Astrocyte (in vitro differentiated cells and primary cell): ENCODE measurements around the gene DRD4. TPM values are rescaled to one million over a fixed set of nuclear protein-coding genes. Genes with fewer than 3 reads are reported as not detected.

Source experiments
- DNase-seq: peaks from one replicate; pipeline ENCODE4 v3.0.0-alpha.2; 2010; ENCODE audit warnings: low read depth
- FAIRE-seq: peaks from 2 replicates; lab custom pipeline; 2011; peaks lifted over from hg19 to GRCh38; lab: Jason Lieb, UNC
- H2AFZ ChIP-seq: 2 replicates; pipeline ENCODE4 v1.6.0; 2012; ENCODE audit warnings: low read depth, low read length, inconsistent platforms
- H3K27ac ChIP-seq: 2 replicates; pipeline ENCODE4 v1.5.1; 2011; ENCODE audit warnings: low read depth, low read length, inconsistent platforms
- H3K27me3 ChIP-seq: 2 replicates; pipeline ENCODE4 v1.6.0; 2011; ENCODE audit warnings: low read length, inconsistent platforms; ENCODE audit not compliant: insufficient read depth
- H3K36me3 ChIP-seq: 2 replicates; pipeline ENCODE4 v1.5.1; 2011; ENCODE audit warnings: low read length, inconsistent platforms; ENCODE audit not compliant: insufficient read depth
- H3K4me1 ChIP-seq: 2 replicates; pipeline ENCODE4 v1.5.1; 2011; ENCODE audit warnings: low read length, inconsistent platforms; ENCODE audit not compliant: insufficient read depth
- H3K4me2 ChIP-seq: 2 replicates; pipeline ENCODE4 v1.6.0; 2012; ENCODE audit warnings: low read length, inconsistent platforms
- H3K4me3 ChIP-seq: 2 replicates; pipeline ENCODE4 v1.5.1; 2011; ENCODE audit warnings: low read depth, mild to moderate bottlenecking, low read length, inconsistent platforms; ENCODE audit not compliant: insufficient read depth
- H3K79me2 ChIP-seq: 2 replicates; pipeline ENCODE4 v1.6.0; 2012; ENCODE audit warnings: mild to moderate bottlenecking, low read length, inconsistent platforms; ENCODE audit not compliant: insufficient read depth
- H3K9ac ChIP-seq: 2 replicates; pipeline ENCODE4 v1.6.0; 2012; ENCODE audit warnings: mild to moderate bottlenecking, low read length, inconsistent platforms
- H3K9me3 ChIP-seq: 2 replicates; pipeline ENCODE4 v1.5.1; 2012; ENCODE audit warnings: low read depth, mild to moderate bottlenecking, low read length, inconsistent platforms; ENCODE audit not compliant: insufficient read depth
- H4K20me1 ChIP-seq: 2 replicates; pipeline ENCODE4 v1.6.0; 2012; ENCODE audit warnings: low read length, inconsistent platforms; ENCODE audit not compliant: insufficient read depth
- H3K27ac Mint-ChIP-seq: one replicate; pipeline ENCODE4 v1.8.0; 2021; ENCODE audit warnings: mild to moderate bottlenecking, mixed read lengths; ENCODE audit not compliant: unreplicated experiment
- H3K27me3 Mint-ChIP-seq: one replicate; pipeline ENCODE4 v1.8.0; 2021; ENCODE audit warnings: low read depth, mixed read lengths; ENCODE audit not compliant: unreplicated experiment
- H3K36me3 Mint-ChIP-seq: one replicate; pipeline ENCODE4 v1.8.0; 2021; ENCODE audit warnings: low read depth, mixed read lengths; ENCODE audit not compliant: unreplicated experiment
- H3K4me1 Mint-ChIP-seq: one replicate; pipeline ENCODE4 v1.8.0; 2021; ENCODE audit warnings: low read depth, mixed read lengths; ENCODE audit not compliant: unreplicated experiment
- H3K4me3 Mint-ChIP-seq: one replicate; pipeline ENCODE4 v1.8.0; 2021; ENCODE audit warnings: mild to moderate bottlenecking, moderate library complexity, mixed read lengths; ENCODE audit not compliant: unreplicated experiment
- H3K9me3 Mint-ChIP-seq: one replicate; pipeline ENCODE4 v1.8.0; 2021; ENCODE audit warnings: mild to moderate bottlenecking, mixed read lengths; ENCODE audit not compliant: unreplicated experiment
- EZH2 ChIP-seq: IDR thresholded peaks from 2 replicates; pipeline ENCODE4 v1.6.1; 2012; ENCODE audit warnings: mild to moderate bottlenecking, low read length, inconsistent platforms; ENCODE audit not compliant: insufficient read depth
- total RNA-seq: library from RNA; stranded (reverse); gene quantifications from 2 replicates; pipeline ENCODE4 v1.2.1, GENCODE V29; 2021
- TF ChIP-seq, protein P1 (sequence below): IDR thresholded peaks from 2 replicates; pipeline ENCODE4 v1.5.1; 2011; ENCODE audit warnings: low read depth, mild to moderate bottlenecking, inconsistent platforms, low read length, moderate library complexity; ENCODE audit not compliant: insufficient read depth

The DRD4 gene
- total RNA-seq, 1 donor from 2014 or later: 9.9 TPM

DNA sequence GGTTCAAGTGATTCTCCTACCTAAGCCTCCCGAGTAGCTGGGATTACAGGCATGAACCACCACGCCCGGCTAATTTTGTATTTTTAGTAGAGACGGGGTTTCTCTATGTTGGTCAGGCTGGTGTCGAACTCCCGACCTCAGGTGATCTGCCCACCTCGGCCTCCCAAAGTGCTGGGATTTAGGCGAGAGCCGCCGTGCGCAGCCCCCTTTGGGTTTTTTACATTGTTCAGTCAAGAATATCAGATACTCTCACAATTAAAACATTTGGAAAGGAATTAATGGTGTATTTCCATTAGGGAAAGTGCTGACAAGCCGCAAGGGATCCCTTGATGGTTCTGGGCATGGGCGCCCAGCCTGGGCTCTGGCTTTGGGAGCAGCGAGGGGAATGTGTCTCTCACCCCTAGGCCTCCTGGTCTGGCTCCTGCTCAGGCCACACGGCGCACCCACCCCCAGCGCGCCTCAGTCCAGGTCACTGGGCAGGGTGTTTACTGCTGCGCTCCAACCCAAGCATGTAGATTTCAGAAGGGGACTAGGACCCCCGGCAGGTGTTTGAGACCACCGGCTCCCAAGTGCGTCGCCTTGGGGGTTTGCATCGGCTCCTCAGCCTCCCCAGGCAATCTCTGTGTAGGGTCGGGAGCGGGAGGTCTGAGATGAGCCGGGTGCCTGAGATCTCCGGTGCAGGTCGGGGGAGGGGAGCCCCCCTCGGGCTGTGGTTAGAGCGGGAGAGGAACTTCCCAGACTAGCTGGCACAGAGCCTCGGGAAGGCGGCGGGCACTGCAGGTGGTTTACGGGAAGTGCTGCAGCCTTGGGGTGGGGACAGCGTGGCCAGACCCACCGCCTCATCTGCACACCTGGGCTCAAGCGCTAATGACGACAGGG lies 20.5 kb upstream of the DRD4 start:
- Mint-ChIP-seq H3K4me3 (no peak overlapping the region), H3K9me3 (no peaks in the 10 kb centered on the region), H3K27me3 (no peaks in the 10 kb centered on the region), H3K4me1 (peaks cover 5% of the 10 kb centered on the region), H3K27ac (peak overlapping the region; percentile 66), H3K36me3 (peaks cover 11% of the 10 kb centered on the region)
- TF ChIP-seq, protein P1, sequence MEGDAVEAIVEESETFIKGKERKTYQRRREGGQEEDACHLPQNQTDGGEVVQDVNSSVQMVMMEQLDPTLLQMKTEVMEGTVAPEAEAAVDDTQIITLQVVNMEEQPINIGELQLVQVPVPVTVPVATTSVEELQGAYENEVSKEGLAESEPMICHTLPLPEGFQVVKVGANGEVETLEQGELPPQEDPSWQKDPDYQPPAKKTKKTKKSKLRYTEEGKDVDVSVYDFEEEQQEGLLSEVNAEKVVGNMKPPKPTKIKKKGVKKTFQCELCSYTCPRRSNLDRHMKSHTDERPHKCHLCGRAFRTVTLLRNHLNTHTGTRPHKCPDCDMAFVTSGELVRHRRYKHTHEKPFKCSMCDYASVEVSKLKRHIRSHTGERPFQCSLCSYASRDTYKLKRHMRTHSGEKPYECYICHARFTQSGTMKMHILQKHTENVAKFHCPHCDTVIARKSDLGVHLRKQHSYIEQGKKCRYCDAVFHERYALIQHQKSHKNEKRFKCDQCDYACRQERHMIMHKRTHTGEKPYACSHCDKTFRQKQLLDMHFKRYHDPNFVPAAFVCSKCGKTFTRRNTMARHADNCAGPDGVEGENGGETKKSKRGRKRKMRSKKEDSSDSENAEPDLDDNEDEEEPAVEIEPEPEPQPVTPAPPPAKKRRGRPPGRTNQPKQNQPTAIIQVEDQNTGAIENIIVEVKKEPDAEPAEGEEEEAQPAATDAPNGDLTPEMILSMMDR: no peak
- TF ChIP-seq EZH2: no peak
- no peak for FAIRE-seq
- H3K36me3 ChIP-seq: no peaks in the 10 kb centered on the region
- no peak overlapping the region for H3K9ac ChIP-seq
- no peaks in the 10 kb centered on the region for H3K27me3 ChIP-seq
- H3K4me2 ChIP-seq: peak overlapping the region; percentile 99
- H4K20me1 ChIP-seq: peaks cover 34% of the 10 kb centered on the region
- no peak overlapping the region for H3K4me3 ChIP-seq
- no peak for DNase-seq
- peaks cover 11% of the 10 kb centered on the region for H3K4me1 ChIP-seq
- no peak overlapping the region for H3K27ac ChIP-seq
- H3K79me2 ChIP-seq: peaks cover 5% of the 10 kb centered on the region
- no peaks in the 10 kb centered on the region for H3K9me3 ChIP-seq
- no peak overlapping the region for H2AFZ ChIP-seq

DNA sequence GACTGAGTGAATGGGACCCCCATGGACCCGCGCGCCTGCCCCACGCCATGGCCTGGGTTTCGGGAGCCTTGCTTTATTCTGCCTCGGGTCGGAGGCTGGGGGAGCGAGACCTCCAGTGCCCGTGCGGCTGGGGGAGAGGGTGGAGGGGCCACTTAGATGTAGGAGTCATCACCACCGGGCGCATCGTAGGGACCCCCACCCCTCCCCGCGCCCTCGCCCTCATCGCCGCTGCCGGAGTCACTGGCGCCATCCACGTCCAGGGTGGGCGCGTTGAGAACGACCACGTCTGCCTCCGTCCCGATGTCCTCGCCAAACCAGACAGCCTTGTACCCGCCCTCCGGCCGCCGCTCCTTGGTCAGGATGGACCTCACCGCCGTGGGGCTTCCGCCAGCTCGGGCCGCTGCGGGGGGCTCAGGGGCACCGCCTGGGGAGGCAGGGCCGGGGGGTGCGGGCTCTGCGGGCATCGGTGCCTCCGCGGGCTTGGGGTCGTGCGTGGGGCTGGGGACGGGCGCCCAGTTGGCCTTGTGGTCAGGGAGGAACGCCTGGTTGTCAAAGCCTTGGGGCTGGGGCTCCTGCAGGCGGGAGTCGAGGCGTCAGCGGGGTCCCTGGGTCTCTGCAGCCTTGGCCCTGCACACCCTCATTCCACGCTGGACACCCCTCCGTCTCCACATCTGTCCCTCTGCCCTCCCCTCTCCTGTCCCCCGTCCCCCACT lies 19.7 kb upstream of the DRD4 start:
- Histone ChIP-seq H3K9ac (no peak overlapping the region), H3K4me1 (peaks cover 11% of the 10 kb centered on the region), H3K36me3 (no peaks in the 10 kb centered on the region), H4K20me1 (peaks cover 27% of the 10 kb centered on the region), H3K79me2 (peaks cover 5% of the 10 kb centered on the region), H3K27me3 (no peaks in the 10 kb centered on the region), H2AFZ (no peak overlapping the region), H3K4me3 (no peak overlapping the region), H3K27ac (no peak overlapping the region), H3K9me3 (no peaks in the 10 kb centered on the region), H3K4me2 (no peak overlapping the region)
- H3K36me3 Mint-ChIP-seq: peaks cover 7% of the 10 kb centered on the region
- H3K27ac Mint-ChIP-seq: no peak overlapping the region
- no peak for FAIRE-seq
- H3K4me1 Mint-ChIP-seq: peaks cover 1% of the 10 kb centered on the region
- H3K9me3 Mint-ChIP-seq: no peaks in the 10 kb centered on the region
- no peak for DNase-seq
- TF ChIP-seq, protein P1: no peak
- no peak for TF ChIP-seq EZH2
- H3K27me3 Mint-ChIP-seq: no peaks in the 10 kb centered on the region
- no peak overlapping the region for H3K4me3 Mint-ChIP-seq
